Effector CD8-positive, alpha-beta T cell (primary cell): ENCODE data around the gene FAIM2.

Experiments
- DNase-seq: peaks from one replicate; lab custom pipeline; 2025; lab: John Stamatoyannopoulos, UW

The FAIM2 gene

DNA sequence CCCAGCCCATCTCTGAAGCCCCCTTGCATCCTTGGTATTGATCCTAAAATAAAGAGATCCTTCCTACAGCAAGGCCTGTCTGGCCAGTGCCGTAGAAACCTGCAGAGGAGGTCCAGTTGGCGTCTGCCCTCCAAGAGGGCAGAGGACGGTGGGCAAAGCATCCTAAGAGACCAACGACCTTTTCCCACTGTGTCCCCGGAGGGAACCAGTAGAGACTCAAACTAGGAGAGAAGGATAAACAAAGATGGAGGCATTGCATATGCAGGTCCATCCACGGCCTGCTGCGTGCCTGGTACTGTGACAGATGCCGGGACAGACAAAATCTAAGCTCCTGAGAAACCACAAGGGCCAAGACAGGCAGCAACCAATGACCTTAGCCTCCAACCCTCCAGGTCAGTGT, 79.3 kb downstream of the FAIM2 start:
- no peak for DNase-seq

DNA sequence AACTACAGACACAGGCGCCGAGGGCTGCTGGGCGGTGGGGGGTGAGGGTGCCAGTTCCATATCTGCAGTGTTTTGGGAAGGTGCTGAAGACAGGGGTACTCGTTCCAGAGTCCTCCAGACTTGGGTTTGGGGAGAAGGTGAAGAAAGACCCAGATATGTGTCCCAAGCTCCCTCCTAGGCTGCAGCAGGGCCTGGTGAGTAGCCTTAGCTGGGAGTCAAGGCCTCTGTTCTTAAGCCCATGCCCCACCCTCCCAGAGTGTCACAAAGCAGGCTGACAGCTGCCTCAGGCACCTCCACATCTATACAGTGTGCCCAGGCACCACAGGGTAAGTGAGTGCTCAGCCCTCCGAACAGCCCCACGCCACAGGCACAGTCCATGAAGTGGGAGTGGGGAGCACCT, 79.7 kb downstream of the FAIM2 start:
- no peak for DNase-seq

DNA sequence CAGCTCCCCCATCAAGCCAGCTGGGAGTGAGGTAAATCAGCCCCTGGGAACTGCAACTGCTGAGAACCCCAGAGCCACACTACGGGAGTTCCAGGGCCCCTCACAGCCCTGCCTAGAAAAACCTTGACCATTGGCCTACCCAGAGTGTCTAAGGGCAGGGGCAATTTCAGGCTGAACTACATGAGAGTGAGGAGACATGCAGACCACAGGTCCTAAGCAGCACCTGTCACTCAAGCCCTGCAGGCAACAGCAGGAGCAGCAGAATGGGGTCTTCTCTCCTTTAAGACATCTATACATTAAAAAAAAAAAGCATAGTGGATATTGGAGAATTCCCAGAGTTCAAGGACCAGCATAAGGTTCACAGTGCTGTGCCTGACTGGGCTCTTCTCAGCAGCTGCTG, 80.3 kb downstream of the FAIM2 start:
- DNase-seq = no peak

GRCh38 chr12:49821373-49822287, 82.1 kb downstream of the FAIM2 start:
- no peak for DNase-seq

GRCh38 chr12:49819786-49820185, 83.9 kb downstream of the FAIM2 start:
- DNase-seq = no peak

DNA sequence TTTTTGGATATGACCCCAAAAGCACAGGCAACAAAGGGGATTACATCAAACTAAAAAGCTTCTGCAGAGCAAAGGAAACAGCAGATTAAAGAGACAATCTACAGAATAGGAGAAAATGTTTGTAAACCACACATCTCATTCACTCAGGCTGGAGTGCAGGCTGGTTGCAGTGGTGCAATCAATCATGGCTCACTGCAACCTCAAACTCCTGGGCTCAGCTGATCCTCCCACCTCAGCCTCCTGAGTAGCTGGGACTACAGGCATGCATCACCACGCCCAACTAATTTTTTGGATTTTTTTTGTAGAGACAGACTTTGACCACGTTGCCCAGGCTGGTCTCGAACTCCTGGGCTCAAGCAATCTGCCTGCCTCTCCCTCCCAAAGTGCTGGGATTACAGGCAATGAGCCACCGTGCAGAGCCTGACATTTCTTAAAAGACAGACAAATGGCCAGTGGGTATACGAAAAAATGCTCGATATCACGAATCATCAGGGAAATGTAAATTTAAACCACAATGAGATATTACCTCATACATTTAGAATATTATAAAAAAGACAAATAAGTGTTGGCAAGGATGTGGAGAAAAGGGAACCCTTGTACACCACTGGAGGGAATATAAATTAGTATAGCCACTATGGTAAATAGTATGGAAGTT, 85.3 kb downstream of the FAIM2 start:
- DNase-seq = no peak
